ENCODE results near the gene SLC22A23.

The SLC22A23 gene

DNA sequence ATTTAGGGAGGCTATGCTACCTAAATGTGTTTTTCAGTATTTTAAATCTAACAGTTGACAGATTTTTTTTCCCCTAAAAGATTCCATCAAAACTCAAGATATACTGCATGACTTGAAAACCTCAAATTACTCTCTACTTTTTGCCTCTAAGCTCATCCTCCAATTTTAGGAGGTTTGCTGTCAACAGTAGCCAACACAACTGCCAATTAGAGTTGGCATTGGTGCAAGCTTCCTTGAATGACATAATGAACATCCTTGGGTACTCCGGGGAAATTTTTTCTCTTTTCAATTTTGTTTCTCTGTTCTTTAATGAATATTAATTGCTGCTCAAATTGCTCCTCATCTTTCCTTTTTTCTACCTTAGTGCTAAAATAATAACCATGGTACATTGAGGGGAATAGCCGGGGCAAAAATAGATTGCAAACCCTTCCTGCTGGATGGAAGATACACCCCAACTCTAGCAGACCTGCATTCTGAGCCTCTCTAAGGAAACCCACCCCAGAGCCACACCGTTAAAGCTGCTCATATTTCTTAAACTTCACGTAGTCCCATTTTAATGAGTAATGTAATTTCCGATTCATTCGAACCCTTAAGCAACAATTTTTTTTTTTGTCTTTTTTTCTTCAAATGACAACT lies 34.3 kb downstream of the SLC22A23 start:
- no peak for DNase-seq (ENCODE audit: extremely low read depth, insufficient read length)
- TF ChIP-seq, protein P1, sequence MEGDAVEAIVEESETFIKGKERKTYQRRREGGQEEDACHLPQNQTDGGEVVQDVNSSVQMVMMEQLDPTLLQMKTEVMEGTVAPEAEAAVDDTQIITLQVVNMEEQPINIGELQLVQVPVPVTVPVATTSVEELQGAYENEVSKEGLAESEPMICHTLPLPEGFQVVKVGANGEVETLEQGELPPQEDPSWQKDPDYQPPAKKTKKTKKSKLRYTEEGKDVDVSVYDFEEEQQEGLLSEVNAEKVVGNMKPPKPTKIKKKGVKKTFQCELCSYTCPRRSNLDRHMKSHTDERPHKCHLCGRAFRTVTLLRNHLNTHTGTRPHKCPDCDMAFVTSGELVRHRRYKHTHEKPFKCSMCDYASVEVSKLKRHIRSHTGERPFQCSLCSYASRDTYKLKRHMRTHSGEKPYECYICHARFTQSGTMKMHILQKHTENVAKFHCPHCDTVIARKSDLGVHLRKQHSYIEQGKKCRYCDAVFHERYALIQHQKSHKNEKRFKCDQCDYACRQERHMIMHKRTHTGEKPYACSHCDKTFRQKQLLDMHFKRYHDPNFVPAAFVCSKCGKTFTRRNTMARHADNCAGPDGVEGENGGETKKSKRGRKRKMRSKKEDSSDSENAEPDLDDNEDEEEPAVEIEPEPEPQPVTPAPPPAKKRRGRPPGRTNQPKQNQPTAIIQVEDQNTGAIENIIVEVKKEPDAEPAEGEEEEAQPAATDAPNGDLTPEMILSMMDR (IDR thresholded peaks at IDR 0.05; ENCODE audit: insufficient read depth, low read length, poor library complexity, severe bottlenecking) = no peak
- no peaks in the 10 kb centered on the region for H3K36me3 ChIP-seq (ENCODE audit: control insufficient read depth, insufficient read depth, low read length)
- peaks cover 1% of the 10 kb centered on the region; the same call in 1 of the 2 replicates for H3K27me3 ChIP-seq (replicated peaks; ENCODE audit: control insufficient read depth, insufficient read depth, low read length)
- H3K4me3 ChIP-seq (replicated peaks; ENCODE audit: low read depth, low read length) = no peak overlapping the region

DNA sequence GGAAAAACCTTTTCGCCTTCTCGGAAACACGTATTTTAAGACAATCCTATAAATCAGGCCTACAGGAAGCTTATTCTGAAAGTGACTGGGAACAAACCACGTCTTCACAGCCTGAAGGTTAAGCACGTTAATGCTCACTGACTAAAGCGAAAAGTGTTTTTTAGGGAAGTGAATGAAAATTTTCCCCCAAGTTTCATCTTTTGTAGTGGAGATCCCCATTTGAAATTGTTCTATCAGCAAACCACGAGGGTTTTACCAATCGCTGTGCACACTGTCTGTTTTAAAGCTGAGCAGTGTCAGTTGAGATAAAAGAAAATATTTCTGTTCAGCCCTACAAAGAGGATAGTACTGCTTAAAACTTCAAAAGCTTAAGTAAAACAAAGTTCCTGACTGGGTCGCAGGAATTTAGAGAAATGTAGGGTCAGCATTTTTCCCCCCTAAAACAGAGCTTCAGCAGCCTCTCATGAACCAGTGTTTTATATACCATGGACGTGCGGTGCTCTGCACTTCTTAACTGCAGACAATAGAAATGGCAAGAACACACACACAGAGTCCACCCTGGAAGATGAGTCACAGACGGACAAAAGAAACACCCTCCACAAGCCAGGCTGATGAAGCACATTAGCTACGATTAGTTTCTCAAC lies 34.9 kb downstream of the SLC22A23 start:
- no peak for DNase-seq (ENCODE audit: extremely low read depth, insufficient read length)

DNA sequence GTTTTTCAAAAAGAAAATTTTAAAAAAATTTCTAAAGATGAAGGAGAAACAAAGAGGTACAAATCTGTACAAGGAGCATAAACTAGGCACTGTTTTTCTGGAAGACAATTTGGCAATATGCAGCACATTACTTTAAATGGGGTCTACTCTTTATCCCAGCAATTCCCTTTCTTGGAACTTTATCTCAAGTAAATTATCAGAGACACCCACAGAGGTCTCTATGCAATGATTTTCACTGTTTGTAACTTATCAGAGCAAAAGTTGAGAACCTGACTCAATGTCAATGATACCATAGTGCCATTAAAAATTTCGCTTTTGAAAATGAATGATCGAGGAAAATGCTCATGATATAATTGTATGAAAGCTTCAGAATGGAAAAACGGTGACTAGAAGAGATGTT lies 35.7 kb downstream of the SLC22A23 start:
- no peaks in the 10 kb centered on the region for H3K36me3 ChIP-seq (ENCODE audit: control insufficient read depth, insufficient read depth, low read length)
- DNase-seq (ENCODE audit: extremely low read depth, insufficient read length) = no peak
- no peak overlapping the region for H3K4me3 ChIP-seq (replicated peaks; ENCODE audit: low read depth, low read length)
- H3K27me3 ChIP-seq (replicated peaks; ENCODE audit: control insufficient read depth, insufficient read depth, low read length) = peaks cover 1% of the 10 kb centered on the region; the same call in 1 of the 2 replicates
- TF ChIP-seq, protein P1 (IDR thresholded peaks at IDR 0.05; ENCODE audit: insufficient read depth, low read length, poor library complexity, severe bottlenecking) = no peak

More for the DNA sequence above, 34.9 kb downstream of the SLC22A23 start:
- peaks cover 1% of the 10 kb centered on the region; the same call in 1 of the 2 replicates for H3K27me3 ChIP-seq (replicated peaks; ENCODE audit: control insufficient read depth, insufficient read depth, low read length)
- H3K4me3 ChIP-seq (replicated peaks; ENCODE audit: low read depth, low read length) = no peak overlapping the region
- TF ChIP-seq, protein P1 (IDR thresholded peaks at IDR 0.05; ENCODE audit: insufficient read depth, low read length, poor library complexity, severe bottlenecking) = no peak
- H3K36me3 ChIP-seq (ENCODE audit: control insufficient read depth, insufficient read depth, low read length) = no peaks in the 10 kb centered on the region

DNA sequence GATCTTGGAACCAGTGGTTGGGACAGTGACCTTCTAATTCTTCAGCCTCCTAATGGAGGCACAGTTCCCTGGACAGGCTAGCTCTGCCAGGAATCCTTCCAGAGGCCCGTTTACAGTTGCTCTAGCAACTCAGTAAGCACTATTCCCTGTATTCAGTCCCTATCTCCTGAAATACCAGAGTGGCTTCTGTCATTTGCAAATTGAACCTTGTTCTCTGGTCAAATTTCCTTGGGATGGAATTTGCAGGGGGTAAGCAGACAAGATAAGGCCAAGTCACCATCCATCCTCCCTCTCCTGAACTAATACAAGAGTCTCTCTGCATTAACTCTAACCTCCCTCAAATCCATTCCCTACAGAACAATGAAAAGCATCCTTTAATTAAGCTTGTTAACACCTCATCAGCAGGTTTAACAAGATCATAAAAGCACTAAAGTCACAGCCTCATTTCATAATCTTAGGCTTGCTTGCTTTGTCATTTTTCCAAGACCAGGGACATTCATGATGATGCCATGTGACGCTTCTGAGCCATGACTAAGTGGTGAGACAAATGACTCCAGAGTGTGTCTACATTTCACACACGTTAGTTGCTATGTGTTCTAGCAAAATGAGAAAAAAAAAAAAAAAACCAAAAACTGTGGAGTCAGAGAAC lies 37.1 kb downstream of the SLC22A23 start:
- Histone ChIP-seq H3K4me3 (replicated peaks; ENCODE audit: low read depth, low read length) (no peak overlapping the region), H3K36me3 (ENCODE audit: control insufficient read depth, insufficient read depth, low read length) (no peaks in the 10 kb centered on the region), H3K27me3 (replicated peaks; ENCODE audit: control insufficient read depth, insufficient read depth, low read length) (peaks cover 1% of the 10 kb centered on the region; the same call in 1 of the 2 replicates)
- no peak for DNase-seq (ENCODE audit: extremely low read depth, insufficient read length)
- TF ChIP-seq, protein P1 (IDR thresholded peaks at IDR 0.05; ENCODE audit: insufficient read depth, low read length, poor library complexity, severe bottlenecking) = no peak

DNA sequence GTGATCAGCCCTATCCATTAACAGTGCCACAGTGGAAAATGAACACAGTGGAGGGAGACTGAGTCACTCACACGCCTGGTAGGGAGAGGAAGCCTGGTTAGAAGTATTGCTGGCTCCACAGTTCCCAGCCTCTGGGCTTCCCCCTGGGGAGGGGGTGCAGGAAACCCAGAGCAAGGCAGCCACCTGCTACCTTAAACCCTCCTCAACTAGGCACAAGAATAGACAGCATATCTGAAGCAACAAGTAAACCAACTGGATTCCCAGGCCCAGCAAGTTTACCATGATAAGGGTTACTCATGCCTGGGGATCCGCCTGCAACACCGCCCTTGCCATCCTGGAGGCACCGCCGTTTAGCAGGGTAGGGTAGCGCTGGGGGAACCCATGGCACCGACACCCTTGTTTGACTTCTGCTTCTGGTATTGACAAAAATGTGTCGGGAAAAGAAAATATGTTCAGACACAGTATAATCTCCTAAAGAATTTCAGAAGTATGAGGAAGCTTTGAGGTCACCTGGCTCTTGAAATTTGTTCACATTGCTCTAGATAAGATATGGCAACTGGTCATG lies 38.3 kb downstream of the SLC22A23 start:
- DNase-seq (ENCODE audit: extremely low read depth, insufficient read length) = no peak
- Histone ChIP-seq H3K4me3 (replicated peaks; ENCODE audit: low read depth, low read length) (no peak overlapping the region), H3K36me3 (ENCODE audit: control insufficient read depth, insufficient read depth, low read length) (no peaks in the 10 kb centered on the region), H3K27me3 (replicated peaks; ENCODE audit: control insufficient read depth, insufficient read depth, low read length) (no peaks in the 10 kb centered on the region)
- TF ChIP-seq, protein P1 (IDR thresholded peaks at IDR 0.05; ENCODE audit: insufficient read depth, low read length, poor library complexity, severe bottlenecking) = no peak
